ENCODE measurements around the gene NKTR.

DNA sequence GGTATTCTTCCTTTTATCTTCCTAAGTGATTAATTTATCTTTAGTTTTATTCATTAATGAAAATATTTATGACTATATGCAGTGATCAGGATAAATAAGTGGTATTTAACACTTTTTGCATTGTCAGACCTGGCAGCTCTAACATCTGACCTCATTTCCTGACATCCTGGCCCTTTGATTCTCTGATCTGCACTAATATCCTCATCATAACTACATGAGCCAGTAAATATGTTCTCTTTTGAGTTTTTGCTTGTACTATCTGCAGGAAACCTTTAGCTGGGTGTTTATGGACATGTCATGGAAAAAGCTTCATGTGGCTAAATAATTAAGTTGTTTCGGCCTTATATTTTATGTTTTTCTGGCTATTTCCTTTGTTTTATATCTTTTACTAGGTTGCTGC lies 10.5 kb downstream of the NKTR start:
- no peak for TF ChIP-seq ZNF331 (CRISPR knock-in tag; IDR thresholded peaks at IDR 0.05; ENCODE audit: low read depth)
- TF ChIP-seq, protein P1, sequence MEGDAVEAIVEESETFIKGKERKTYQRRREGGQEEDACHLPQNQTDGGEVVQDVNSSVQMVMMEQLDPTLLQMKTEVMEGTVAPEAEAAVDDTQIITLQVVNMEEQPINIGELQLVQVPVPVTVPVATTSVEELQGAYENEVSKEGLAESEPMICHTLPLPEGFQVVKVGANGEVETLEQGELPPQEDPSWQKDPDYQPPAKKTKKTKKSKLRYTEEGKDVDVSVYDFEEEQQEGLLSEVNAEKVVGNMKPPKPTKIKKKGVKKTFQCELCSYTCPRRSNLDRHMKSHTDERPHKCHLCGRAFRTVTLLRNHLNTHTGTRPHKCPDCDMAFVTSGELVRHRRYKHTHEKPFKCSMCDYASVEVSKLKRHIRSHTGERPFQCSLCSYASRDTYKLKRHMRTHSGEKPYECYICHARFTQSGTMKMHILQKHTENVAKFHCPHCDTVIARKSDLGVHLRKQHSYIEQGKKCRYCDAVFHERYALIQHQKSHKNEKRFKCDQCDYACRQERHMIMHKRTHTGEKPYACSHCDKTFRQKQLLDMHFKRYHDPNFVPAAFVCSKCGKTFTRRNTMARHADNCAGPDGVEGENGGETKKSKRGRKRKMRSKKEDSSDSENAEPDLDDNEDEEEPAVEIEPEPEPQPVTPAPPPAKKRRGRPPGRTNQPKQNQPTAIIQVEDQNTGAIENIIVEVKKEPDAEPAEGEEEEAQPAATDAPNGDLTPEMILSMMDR (conservative IDR thresholded peaks at IDR 0.05; ENCODE audit: low read depth in 2 of 2) = no peak
- TF ChIP-seq CREB1 (CRISPR knock-in tag; IDR thresholded peaks at IDR 0.05; ENCODE audit: low read depth) = no peak

All from GM23338 (cell line).